ENCODE data around the gene CD34.
A peak's percentile ranks its signal among the peaks of the same experiment; 100 is the strongest.
"Not testable (repeated sequence)": the region's sequence is repeated elsewhere in the genome, so short reads cannot be mapped to it uniquely, and the experiment has no call there.

CD34 gene

GRCh38 chr1:207883104-207883651, 27.7 kb downstream of the CD34 start:
- no peak overlapping the region for H3K4me3 ChIP-seq (ENCODE audit: low read depth, low read length)
- TF ChIP-seq MAX (IDR thresholded peaks at IDR 0.05; ENCODE audit: low read depth, low read length), result no peak
- no peak for TF ChIP-seq CTCF (IDR thresholded peaks at IDR 0.05; ENCODE audit: low read depth, low read length)
- no peak for TF ChIP-seq MYC (IDR thresholded peaks at IDR 0.05; ENCODE audit: low read depth, low read length)
- no peak for TF ChIP-seq POLR2A (IDR thresholded peaks at IDR 0.05; ENCODE audit: extremely low read depth, insufficient read length)
- no peak for DNase-seq (ENCODE audit: low read depth)

GRCh38 chr1:207882692-207883091, 28.2 kb downstream of the CD34 start:
- H3K4me3 ChIP-seq (ENCODE audit: low read depth, low read length), result no peak overlapping the region
- no peak for DNase-seq (ENCODE audit: low read depth)
- TF ChIP-seq POLR2A (IDR thresholded peaks at IDR 0.05; ENCODE audit: extremely low read depth, insufficient read length), result no peak
- TF ChIP-seq MYC (IDR thresholded peaks at IDR 0.05; ENCODE audit: low read depth, low read length), result no peak
- no peak for TF ChIP-seq MAX (IDR thresholded peaks at IDR 0.05; ENCODE audit: low read depth, low read length)

DNA sequence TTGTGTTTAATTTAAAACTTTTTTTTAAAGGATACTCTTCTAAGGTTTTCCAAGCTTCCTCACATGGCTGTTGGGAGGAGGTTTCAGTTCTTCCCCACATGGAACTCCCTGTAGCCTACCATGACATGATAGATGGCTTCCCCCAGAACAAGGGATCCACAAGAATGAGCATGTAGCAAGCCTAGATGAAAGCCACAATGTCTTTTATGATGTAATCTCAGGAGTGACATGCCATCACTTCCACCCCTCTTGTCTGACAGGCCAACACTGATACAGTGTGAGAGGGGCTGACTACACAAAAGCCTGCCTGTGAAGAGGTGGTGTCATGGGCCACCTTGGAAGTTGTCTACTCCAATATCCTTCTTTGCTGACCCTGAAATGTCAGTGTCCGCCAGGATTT, 32.0 kb downstream of the CD34 start:
- H3K4me3 ChIP-seq (ENCODE audit: low read depth, low read length), result no peak overlapping the region
- peak; percentile 19 for DNase-seq (ENCODE audit: low read depth)
- no peak for TF ChIP-seq MYC (IDR thresholded peaks at IDR 0.05; ENCODE audit: low read depth, low read length)
- no peak for TF ChIP-seq POLR2A (IDR thresholded peaks at IDR 0.05; ENCODE audit: extremely low read depth, insufficient read length)
- TF ChIP-seq CTCF (IDR thresholded peaks at IDR 0.05; ENCODE audit: low read depth, low read length), result no peak
- TF ChIP-seq MAX (IDR thresholded peaks at IDR 0.05; ENCODE audit: low read depth, low read length), result no peak

DNA sequence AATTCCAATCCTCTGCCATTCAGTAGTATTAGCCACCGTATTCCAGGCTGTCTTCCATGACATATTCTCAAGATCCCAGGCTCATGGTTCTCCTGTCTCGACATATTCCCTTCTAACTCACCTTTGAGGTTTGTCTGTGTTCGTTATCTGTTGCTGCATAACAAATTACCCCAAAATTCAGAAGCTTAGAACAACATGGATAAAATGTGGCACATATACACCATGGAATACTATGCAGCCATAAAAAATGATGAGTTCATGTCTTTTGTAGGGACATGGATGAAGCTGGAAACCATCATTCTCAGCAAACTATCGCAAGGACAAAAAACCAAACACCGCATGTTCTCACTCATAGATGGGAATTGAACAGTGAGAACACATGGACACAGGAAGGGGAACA, 33.0 kb downstream of the CD34 start:
- not testable (repeated sequence) for H3K4me3 ChIP-seq (ENCODE audit: low read depth, low read length); DNase-seq (ENCODE audit: low read depth)

- peak; percentile 40 for DNase-seq (ENCODE audit: low read depth)
- H3K4me3 ChIP-seq (ENCODE audit: low read depth, low read length), result no peak overlapping the region
- TF ChIP-seq CTCF (IDR thresholded peaks at IDR 0.05; ENCODE audit: low read depth, low read length), result peak; percentile 10
- TF ChIP-seq MYC (IDR thresholded peaks at IDR 0.05; ENCODE audit: low read depth, low read length), result no peak
These were observed 34.8 kb downstream of the CD34 start for GRCh38 chr1:207876131-207876530.

DNA sequence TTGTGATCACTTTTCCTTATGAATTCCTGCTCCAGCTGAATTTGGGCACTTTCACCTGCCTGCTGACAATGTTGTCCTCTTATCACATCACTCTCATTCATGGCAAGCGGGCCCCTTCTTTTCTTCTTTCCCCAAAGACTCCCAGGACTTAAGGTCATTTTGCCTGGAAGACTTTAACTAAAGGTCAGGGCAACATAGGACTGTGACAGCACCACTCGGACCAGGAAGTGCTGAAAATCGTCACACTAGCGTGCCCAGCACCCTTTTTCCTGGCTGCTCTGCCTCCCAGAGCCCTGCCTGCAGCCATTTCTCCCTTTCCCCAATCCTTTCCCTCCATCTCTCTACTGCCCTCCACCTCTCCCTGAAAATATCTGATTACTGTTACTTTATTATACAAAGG, 35.4 kb downstream of the CD34 start:
- TF ChIP-seq MAX (IDR thresholded peaks at IDR 0.05; ENCODE audit: low read depth, low read length), result no peak
- TF ChIP-seq POLR2A (IDR thresholded peaks at IDR 0.05; ENCODE audit: extremely low read depth, insufficient read length), result no peak
- no peak overlapping the region for H3K4me3 ChIP-seq (ENCODE audit: low read depth, low read length)
- no peak for DNase-seq (ENCODE audit: low read depth)

GRCh38 chr1:207873055-207873890, 37.7 kb downstream of the CD34 start:
- TF ChIP-seq MAX (IDR thresholded peaks at IDR 0.05; ENCODE audit: low read depth, low read length) (no peak), MYC (IDR thresholded peaks at IDR 0.05; ENCODE audit: low read depth, low read length) (no peak)
- DNase-seq (ENCODE audit: low read depth), result peak; percentile 89
- peak overlapping the region; percentile 30 for H3K4me3 ChIP-seq (ENCODE audit: low read depth, low read length)

GRCh38 chr1:207872621-207873020, 38.3 kb downstream of the CD34 start:
- TF ChIP-seq CTCF (IDR thresholded peaks at IDR 0.05; ENCODE audit: low read depth, low read length), result no peak
- no peak for TF ChIP-seq MYC (IDR thresholded peaks at IDR 0.05; ENCODE audit: low read depth, low read length)
- no peak for TF ChIP-seq POLR2A (IDR thresholded peaks at IDR 0.05; ENCODE audit: extremely low read depth, insufficient read length)
- TF ChIP-seq MAX (IDR thresholded peaks at IDR 0.05; ENCODE audit: low read depth, low read length), result no peak
- no peak overlapping the region for H3K4me3 ChIP-seq (ENCODE audit: low read depth, low read length)
- peak; percentile 71 for DNase-seq (ENCODE audit: low read depth)

Data from NB4 (cell line).